22Rv1 (cell line): ENCODE measurements around the gene RPS18.

ENCODE experiments used
- H3K27ac ChIP-seq: fragments of 450-650 bp; 2 replicates; pipeline ENCODE4 v1.5.1; 2017
- CTCF ChIP-seq: fragments of 450-650 bp; IDR thresholded peaks from 2 replicates; pipeline ENCODE4 v1.5.1; 2017; ENCODE audit warnings: mild to moderate bottlenecking
- ZFX ChIP-seq: fragments of 450-650 bp; IDR thresholded peaks from 2 replicates; pipeline ENCODE4 v1.6.1; 2017; ENCODE audit warnings: antibody characterized with exemption, borderline replicate concordance

Gene RPS18

DNA sequence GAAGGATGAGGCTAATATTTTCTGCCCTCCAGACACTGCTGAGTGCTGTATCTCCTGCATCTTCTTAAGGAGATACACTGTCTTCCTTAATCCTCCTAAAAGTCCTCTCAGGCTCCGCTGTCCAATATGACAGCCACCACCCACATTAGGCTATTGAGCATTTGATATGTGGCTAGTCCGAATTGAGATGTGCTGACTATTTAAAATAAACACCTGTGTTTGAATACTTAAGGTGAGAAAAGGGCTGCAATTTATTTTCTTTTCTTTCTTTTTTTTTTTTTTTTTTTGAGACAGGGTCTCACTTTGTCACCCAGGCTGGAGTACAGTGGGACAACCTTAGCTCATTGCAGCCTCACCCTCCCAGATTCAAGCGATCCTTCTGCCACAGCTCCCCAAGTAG, 30.0 kb downstream of the RPS18 start:
- H3K27ac ChIP-seq: peak overlapping the region; percentile 98; the same call in 1 of the 2 replicates
- TF ChIP-seq ZFX (no peak), CTCF (no peak)

DNA sequence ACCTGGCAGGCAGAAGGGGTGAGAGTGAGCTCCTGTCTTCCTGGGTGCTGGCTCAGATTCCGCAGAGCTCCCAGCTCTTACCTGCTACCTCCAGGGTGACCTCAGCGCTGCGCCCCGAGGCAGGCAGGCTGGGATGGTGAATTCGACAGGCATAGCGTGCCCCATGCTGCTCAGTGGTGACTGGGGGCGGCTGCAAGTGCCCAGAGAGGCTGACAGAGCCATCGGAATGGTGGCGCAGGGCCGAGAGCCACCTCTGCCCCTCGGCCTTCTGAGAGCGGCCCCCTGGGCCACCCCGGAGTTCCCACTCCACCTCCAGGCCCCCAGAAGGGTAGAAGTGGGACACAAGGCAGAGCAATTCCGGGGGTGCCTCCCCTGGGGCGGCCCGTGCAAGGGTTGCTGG, 32.3 kb downstream of the RPS18 start:
- no peak for TF ChIP-seq CTCF
- TF ChIP-seq ZFX: no peak
- H3K27ac ChIP-seq: no peak overlapping the region

- TF ChIP-seq CTCF (no peak), ZFX (no peak)
- H3K27ac ChIP-seq: no peak overlapping the region
Observed at GRCh38 chr6:33305052-33305451, 33.2 kb downstream of the RPS18 start.

DNA sequence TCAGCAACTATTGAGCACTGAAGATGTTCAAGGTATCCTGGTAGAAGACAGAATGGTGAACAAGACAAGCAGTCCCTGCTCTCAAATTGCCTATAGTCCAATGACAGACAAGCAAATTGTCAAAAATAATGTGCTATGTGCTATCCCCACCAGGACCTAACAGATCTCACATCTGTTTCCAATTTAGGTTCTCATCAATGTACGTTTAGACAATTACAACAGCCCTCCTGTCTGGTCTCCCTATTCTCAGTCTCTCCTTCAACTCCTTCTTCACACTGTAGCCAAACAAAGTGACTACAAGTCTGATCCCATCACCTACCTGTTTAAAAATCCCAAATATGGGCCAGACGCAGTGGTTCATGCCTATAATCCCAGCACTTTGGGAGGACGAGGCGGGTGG, 34.5 kb downstream of the RPS18 start:
- H3K27ac ChIP-seq: 0 out of 2 replicates have a peak overlapping the region, but pooled peaks have one; percentile 12
- TF ChIP-seq CTCF: no peak
- TF ChIP-seq ZFX: no peak

- peak overlapping the region; percentile 98 for H3K27ac ChIP-seq
- TF ChIP-seq ZFX (no peak), CTCF (no peak)
Observed at GRCh38 chr6:33312361-33313104, 40.7 kb downstream of the RPS18 start.

GRCh38 chr6:33313105-33313708, 41.3 kb downstream of the RPS18 start:
- H3K27ac ChIP-seq: peak overlapping the region; percentile 98
- no peak for TF ChIP-seq CTCF
- no peak for TF ChIP-seq ZFX
